ENCODE results near the gene TECTB.

TECTB gene

GRCh38 chr10:112347709-112348671 lies 64.8 kb downstream of the TECTB start:
- no peak for DNase-seq (ENCODE audit: low spot score)

DNA sequence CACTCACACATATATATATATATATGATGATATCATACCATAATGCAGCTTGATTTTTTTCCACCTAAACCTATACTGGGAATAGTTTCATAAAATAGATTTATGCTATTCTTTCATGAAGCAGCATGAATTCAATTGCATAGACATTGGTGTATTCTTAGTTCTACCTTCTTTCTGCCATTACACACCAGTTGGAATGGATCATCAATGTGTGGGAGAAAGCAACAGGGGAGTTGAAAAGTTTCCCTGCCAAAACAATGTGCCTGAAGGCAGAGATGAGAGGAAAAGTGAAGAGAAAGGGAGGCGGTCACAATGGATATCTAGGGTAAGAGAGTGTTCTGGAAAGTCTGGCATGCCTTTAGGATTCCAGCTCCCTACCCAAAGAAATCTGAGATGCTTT lies 65.6 kb downstream of the TECTB start:
- no peak for DNase-seq (ENCODE audit: low spot score)

DNA sequence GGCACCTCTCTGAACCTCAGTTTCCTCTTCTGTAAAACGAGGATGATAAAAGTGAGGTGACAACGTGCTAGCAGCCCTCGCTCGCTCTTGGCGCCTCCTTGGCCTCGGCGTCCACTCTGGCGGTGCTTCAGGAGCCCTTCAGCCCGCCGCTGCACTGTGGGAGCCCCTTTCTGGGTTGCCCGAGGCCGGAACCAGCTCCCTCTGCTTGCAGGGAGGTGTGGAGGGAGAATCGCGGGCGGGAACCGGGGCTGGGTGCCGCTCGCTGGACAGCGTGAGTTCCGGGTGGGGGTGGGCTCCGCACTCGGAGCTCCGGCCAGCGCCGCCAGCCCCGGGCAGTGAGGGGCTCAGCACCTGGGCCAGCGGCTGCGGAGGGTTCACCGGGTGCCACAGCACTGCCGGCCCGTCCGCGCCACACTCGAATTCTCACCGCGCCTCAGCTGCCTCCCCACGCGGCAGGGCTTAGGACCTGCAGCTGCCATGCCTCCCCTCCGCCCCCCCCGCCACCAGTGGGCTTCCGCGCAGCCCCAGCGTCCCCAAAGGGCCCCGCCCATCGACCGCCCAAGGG lies 66.4 kb downstream of the TECTB start:
- DNase-seq (ENCODE audit: low spot score) = no peak

DNA sequence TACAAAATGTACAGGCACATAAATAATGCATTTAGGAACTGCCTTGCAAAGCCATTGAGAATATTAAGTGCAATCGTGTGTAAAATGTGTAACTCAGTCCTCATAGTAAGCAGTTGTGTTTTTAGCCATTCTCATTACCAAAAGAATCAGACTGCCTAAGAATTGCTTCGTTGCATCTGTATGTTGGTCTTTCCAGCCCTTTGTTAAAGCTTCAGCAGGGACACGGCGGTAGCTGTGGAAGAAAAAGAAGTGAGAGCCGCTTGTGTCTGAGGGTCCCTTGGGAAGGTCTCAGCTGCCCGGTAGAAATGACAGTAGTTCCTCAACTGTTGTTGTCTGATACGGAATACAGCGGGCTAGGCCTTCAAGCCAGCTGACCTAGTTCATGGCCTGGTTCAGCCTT lies 67.9 kb downstream of the TECTB start:
- DNase-seq (ENCODE audit: low spot score) = no peak

GRCh38 chr10:112352044-112352443 lies 68.8 kb downstream of the TECTB start:
- no peak for DNase-seq (ENCODE audit: low spot score)

- no peak for DNase-seq (ENCODE audit: low spot score)
Measured at GRCh38 chr10:112353046-112353445, 69.8 kb downstream of the TECTB start.

All from germinal center (tissue), 1 donor.